NB4 (cell line): Measurements from ENCODE around the gene ATP8B3.

Experiments
- CTCF ChIP-seq: IDR thresholded peaks from one replicate; pipeline ENCODE4 v1.5.1; 2012; ENCODE audit warnings: low read depth, low read length
- MAX ChIP-seq: IDR thresholded peaks from 2 replicates; pipeline ENCODE4 v1.6.1; 2011; ENCODE audit warnings: low read depth, low read length
- MYC ChIP-seq: IDR thresholded peaks from 2 replicates; pipeline ENCODE4 v1.6.1; 2011; ENCODE audit warnings: low read depth, low read length
- POLR2A ChIP-seq: IDR thresholded peaks from 2 replicates; pipeline ENCODE4 v1.6.1; 2011; ENCODE audit warnings: mild to moderate bottlenecking; ENCODE audit not compliant: insufficient read length; ENCODE audit errors: extremely low read depth

- no peak for TF ChIP-seq CTCF
- TF ChIP-seq POLR2A, result no peak
- TF ChIP-seq MAX, result no peak
- TF ChIP-seq MYC, result no peak
Observed at GRCh38 chr19:1776606-1777147, 35.4 kb downstream of the ATP8B3 start.
